K562 (cell line): ENCODE measurements around the gene CHD2. TPM values are rescaled to one million over a fixed set of nuclear protein-coding genes. Genes with fewer than 3 reads are reported as not detected.
A peak's percentile ranks its signal among the peaks of the same experiment; 100 is the strongest.

Source experiments
- ATAC-seq: fragments of 200-7000 bp; cut with Tn5 transposase; 3 replicates; pipeline ENCODE4 v1.9.1; 2020; ENCODE audit warnings: moderate library complexity
- BruUV-seq: library from RNA; stranded (reverse); fragments of 400-500 nt; replicated peaks from 2 replicates; lab custom pipeline; 2021; lab: Mats Ljungman, UMichigan
- CTCF ChIA-PET: fragments of 300-600 bp; formaldehyde crosslinking; extraction: SDS; loops from one replicate; lab custom pipeline; 2021; ENCODE audit warnings: low intra/inter-chr PET ratio; lab: Yijun Ruan, JAX
- POLR2A ChIA-PET: fragments of 300-600, 350-650 bp; sonication (Branson Sonifier 250); formaldehyde crosslinking; extraction: SDS; loops from one replicate; lab custom pipeline; 2021; ENCODE audit warnings: antibody characterized with exemption, inconsistent platforms; lab: Yijun Ruan, JAX
- DNase-seq, 4 experiments: peaks; one replicate each; pipeline versions ENCODE4 v3.0.0 to v3.0.0-alpha.2; 2011 to 2018; ENCODE audit warnings: low spot score in 3 of 4, mixed read lengths in 3 of 4; ENCODE audit errors: extremely low read depth in 1 of 4
- FAIRE-seq: peaks from 2 replicates; lab custom pipeline; 2011; peaks lifted over from hg19 to GRCh38; lab: Jason Lieb, UNC
- H2AFZ ChIP-seq: 2 replicates; pipeline ENCODE4 v1.6.0; 2011; ENCODE audit warnings: low read depth, low read length, control low read depth, inconsistent platforms
- H3K27ac ChIP-seq: fragments of 200-600 bp; 3 replicates; pipeline ENCODE4 v1.8.0; 2011; ENCODE audit warnings: low read depth, mild to moderate bottlenecking, control low read depth, inconsistent platforms, low read length, moderate library complexity, mixed read lengths; ENCODE audit errors: extremely low read depth
- H3K27me3 ChIP-seq, 2 experiments: fragments of 300-600 bp in 1 of 2; 2 replicates in 1 of 2; 3 replicates in 1 of 2; pipeline versions ENCODE4 v1.6.0 to v1.8.0; 2011; ENCODE audit warnings: inconsistent platforms in 2 of 2, low read length in 2 of 2, mild to moderate bottlenecking in 1 of 2, mixed read lengths in 1 of 2, moderate library complexity in 1 of 2; ENCODE audit not compliant: control insufficient read depth in 2 of 2, insufficient read depth in 2 of 2
- H3K36me3 ChIP-seq: fragments of 300-600 bp; 3 replicates; pipeline ENCODE4 v1.8.0; 2011; ENCODE audit warnings: mild to moderate bottlenecking, low read length, inconsistent platforms; ENCODE audit not compliant: control insufficient read depth, insufficient read depth
- H3K4me1 ChIP-seq, 2 experiments: fragments of 200-600 bp in 1 of 2; replicated peaks in 1 of 2; 2 replicates in 1 of 2; 3 replicates in 1 of 2; pipeline versions ENCODE4 v1.5.1 to v1.8.0; 2011; ENCODE audit warnings: inconsistent platforms in 2 of 2, low read length in 2 of 2, mild to moderate bottlenecking in 1 of 2, mixed read lengths in 1 of 2, moderate library complexity in 1 of 2; ENCODE audit not compliant: control insufficient read depth in 2 of 2, insufficient read depth in 2 of 2
- H3K4me2 ChIP-seq: 2 replicates; pipeline ENCODE4 v1.6.1; 2011; ENCODE audit warnings: low read length, control low read depth, inconsistent platforms, mixed read lengths; ENCODE audit not compliant: insufficient read depth
- H3K4me3 ChIP-seq: fragments of 200-600 bp; sonication (generic), shearing (Covaris generic); 2 replicates; pipeline ENCODE4 v1.5.1; 2016; ENCODE audit warnings: control low read depth, inconsistent platforms
- H3K79me2 ChIP-seq: fragments of 200-600 bp; 3 replicates; pipeline ENCODE4 v1.8.0; 2011; ENCODE audit warnings: low read length, inconsistent platforms; ENCODE audit not compliant: control insufficient read depth, insufficient read depth
- H3K9ac ChIP-seq, 2 experiments: 2 replicates each; pipeline versions ENCODE4 v1.6.0 to v1.6.1; 2011; ENCODE audit warnings: low read depth in 2 of 2, low read length in 2 of 2, control low read depth in 1 of 2, inconsistent platforms in 1 of 2, mild to moderate bottlenecking in 1 of 2, mixed read lengths in 1 of 2; ENCODE audit not compliant: insufficient read depth in 1 of 2
- H3K9me1 ChIP-seq: one replicate; pipeline ENCODE4 v1.6.0; 2011; ENCODE audit warnings: inconsistent platforms, mild to moderate bottlenecking, low read length, moderate library complexity; ENCODE audit not compliant: control insufficient read depth, insufficient read depth
- H3K9me3 ChIP-seq: replicated peaks from 2 replicates; pipeline ENCODE4 v1.5.1; 2011; ENCODE audit warnings: low read depth, low read length, inconsistent platforms; ENCODE audit not compliant: control insufficient read depth, insufficient read depth
- H4K20me1 ChIP-seq: replicated peaks from 2 replicates; pipeline ENCODE4 v1.6.1; 2011; ENCODE audit warnings: low read length, inconsistent platforms, mixed read lengths; ENCODE audit not compliant: control insufficient read depth, insufficient read depth
- ETV6 ChIP-seq, 3 experiments: fragments of 150-350 bp in 1 of 3; sonication (generic) in 1 of 3; formaldehyde crosslinking in 1 of 3; IDR thresholded peaks; 2 replicates each; pipeline versions ENCODE4 v1.6.1 to v1.8.0; 2014 to 2022; ENCODE audit warnings: borderline replicate concordance in 2 of 3, low read depth in 2 of 3, antibody characterized with exemption in 1 of 3, low read length in 1 of 3, mild to moderate bottlenecking in 1 of 3, missing genetic modification reagents in 1 of 3
- EWSR1 ChIP-seq: fragments of 450-650 bp; IDR thresholded peaks from 2 replicates; pipeline ENCODE4 v1.6.1; 2018; ENCODE audit warnings: borderline replicate concordance, mild to moderate bottlenecking, low read depth, moderate library complexity; ENCODE audit not compliant: partially characterized antibody
- HDAC8 ChIP-seq: fragments of 450-650 bp; IDR thresholded peaks from 2 replicates; pipeline ENCODE4 v1.6.1; 2016; ENCODE audit warnings: mild to moderate bottlenecking, missing genetic modification characterization, moderate library complexity, missing compliant biosample characterization
- JUNB ChIP-seq: fragments of 450-650 bp; formaldehyde crosslinking; conservative IDR thresholded peaks from 2 replicates; pipeline ENCODE4 v1.4.0; 2020; ENCODE audit warnings: mild to moderate bottlenecking
- NFXL1 ChIP-seq: fragments of 450-650 bp; formaldehyde crosslinking; IDR thresholded peaks from 2 replicates; pipeline ENCODE4 v1.4.0; 2021; ENCODE audit warnings: mild to moderate bottlenecking
- NR4A1 ChIP-seq, 2 experiments: fragments of 250-450 bp in 1 of 2; fragments of 450-650 bp in 1 of 2; sonication (Bioruptor Pico) in 1 of 2; IDR thresholded peaks; 2 replicates each; pipeline versions ENCODE4 v1.4.0 to v1.6.1; 2016 to 2020; ENCODE audit warnings: mild to moderate bottlenecking in 2 of 2, missing compliant biosample characterization in 1 of 2, missing genetic modification characterization in 1 of 2, moderate library complexity in 1 of 2
- POU5F1 ChIP-seq: fragments of 150-350 bp; IDR thresholded peaks from 2 replicates; pipeline ENCODE4 v1.6.1; 2014; ENCODE audit warnings: borderline replicate concordance, low read length, low read depth, mild to moderate bottlenecking; ENCODE audit not compliant: partially characterized antibody
- SAFB ChIP-seq: fragments of 200-400 bp; formaldehyde crosslinking; IDR thresholded peaks from 2 replicates; pipeline ENCODE4 v1.6.1; 2017; ENCODE audit warnings: low read depth, low read length, borderline replicate concordance
- SRSF1 ChIP-seq: fragments of 200-400 bp; formaldehyde crosslinking; IDR thresholded peaks from 2 replicates; pipeline ENCODE4 v1.6.1; 2017; ENCODE audit warnings: mild to moderate bottlenecking, low read depth, low read length, moderate library complexity
- ZBTB17 ChIP-seq: fragments of 450-650 bp; formaldehyde crosslinking; IDR thresholded peaks from 2 replicates; pipeline ENCODE4 v1.4.0; 2020; ENCODE audit warnings: mild to moderate bottlenecking
- ZBTB7A ChIP-seq: IDR thresholded peaks from 2 replicates; pipeline ENCODE4 v1.6.1; 2011; ENCODE audit warnings: low read depth, mild to moderate bottlenecking, low read length, moderate library complexity, borderline replicate concordance; ENCODE audit not compliant: control insufficient read depth
- ZEB2 ChIP-seq: fragments of 450-650 bp; IDR thresholded peaks from 2 replicates; pipeline ENCODE4 v1.6.1; 2016
- ZKSCAN3 ChIP-seq: fragments of 250-450 bp; sonication (Bioruptor Pico); IDR thresholded peaks from 2 replicates; pipeline ENCODE4 v1.4.0; 2020
- WGBS: fragments of 100-300 bp; shearing (Covaris generic); methylation state at CpG from one replicate; pipeline ENCODE4 v1.1.6; 2016; ENCODE audit warnings: low coverage, mixed read lengths; ENCODE audit not compliant: insufficient coverage; ENCODE audit errors: missing lambda C conversion rate; 5-methylcytosine and 5-hydroxymethylcytosine counted together
- in situ Hi-C: fragments of 300-500 bp; cut with MboI; formaldehyde crosslinking; loops from 4 replicates; pipeline ENCODE4 v1.15.0; 2018; ENCODE audit warnings: inconsistent platforms, mixed read lengths
- intact Hi-C: fragments of 100-400 bp; cut with micrococcal nuclease; formaldehyde crosslinking; loops from 2 replicates; pipeline ENCODE4 v1.14.2; 2022
- polyA plus RNA-seq, 8 experiments: library from polyadenylated mRNA; depleted of rRNA in 4 of 8; stranded (reverse) in 5 of 8; unstranded in 3 of 8; fragments of >200 nt; fragmentation: Nextera tagmentation in 2 of 8; fragmentation: Illumina TruSeq in 1 of 8; extraction: Ambion mirVana in 2 of 8; extraction: Trizol in 1 of 8; gene quantifications; 2 replicates each; pipeline versions ENCODE4 v1.2.1 to v1.2.3, GENCODE V29; 2011 to 2014; ENCODE audit warnings: inconsistent platforms in 1 of 8, missing spikeins in 1 of 8
- total RNA-seq, 7 experiments: library from RNA; depleted of rRNA in 6 of 7; stranded (reverse); fragments of >200 nt in 6 of 7; fragmentation: Illumina TruSeq in 2 of 7; extraction: Trizol in 2 of 7; gene quantifications; 2 replicates each; pipeline versions ENCODE4 v1.2.1 to v1.2.3, GENCODE V29; 2011 to 2021; ENCODE audit warnings: low replicate concordance in 1 of 7
- TF ChIP-seq, protein P1 (sequence below), 2 experiments: IDR thresholded peaks in 1 of 2; conservative IDR thresholded peaks in 1 of 2; 2 replicates each; pipeline ENCODE4 v1.6.1; 2016; ENCODE audit warnings: low read depth in 2 of 2, mild to moderate bottlenecking in 1 of 2, missing compliant biosample characterization in 1 of 2, missing genetic modification characterization in 1 of 2, moderate library complexity in 1 of 2
- TF ChIP-seq, protein P2 (sequence below): IDR thresholded peaks from 2 replicates; pipeline ENCODE4 v1.6.1; 2012; ENCODE audit warnings: low read depth, low read length, improper control_type of control experiment, borderline replicate concordance

Gene CHD2
- total and polyA plus RNA-seq, 9 of the 15 experiments (the other 6 are each of a cell fraction or from before 2014, with no cell fraction given), result 38.9 to 70.8 (median 56.2) TPM

GRCh38 chr15:93072411-93073394, 172.6 kb downstream of the CHD2 start:
- peaks cover 72 to 79% of the 10 kb centered on the region in 2 experiments for H3K27me3 ChIP-seq
- H3K9ac ChIP-seq, result 0 out of 4 replicates have a peak overlapping the region, but pooled peaks of 1 of the 2 experiments have one; percentile 7
- TF ChIP-seq ZBTB17 (CRISPR knock-in tag), result 0 out of 2 replicates have a peak, but pooled peaks have one; percentile 33
- no peak for TF ChIP-seq NR4A1 (CRISPR knock-in tag; IDR thresholded peaks at IDR 0.05)
- TF ChIP-seq NR4A1 (tag; IDR thresholded peaks at IDR 0.05), result no peak
- no peak for TF ChIP-seq EWSR1
- TF ChIP-seq SRSF1, result no peak
- TF ChIP-seq ETV6 (IDR thresholded peaks at IDR 0.05; ENCODE audit: borderline replicate concordance in 1 of 2, low read depth in 2 of 2, low read length in 1 of 2), result no peak
- TF ChIP-seq ETV6 (CRISPR knock-in tag; IDR thresholded peaks at IDR 0.05; ENCODE audit: borderline replicate concordance), result no peak
- TF ChIP-seq NFXL1 (CRISPR knock-in tag), result no peak
- TF ChIP-seq ZBTB7A, result peak; percentile 28; the same call in 1 of the 2 replicates
- 0 out of 2 replicates have a peak, but pooled peaks have one; percentile 35 for TF ChIP-seq SAFB
- no peak for TF ChIP-seq JUNB (CRISPR knock-in tag)
- no peak for TF ChIP-seq ZKSCAN3 (CRISPR knock-in tag)
- TF ChIP-seq, protein P1, sequence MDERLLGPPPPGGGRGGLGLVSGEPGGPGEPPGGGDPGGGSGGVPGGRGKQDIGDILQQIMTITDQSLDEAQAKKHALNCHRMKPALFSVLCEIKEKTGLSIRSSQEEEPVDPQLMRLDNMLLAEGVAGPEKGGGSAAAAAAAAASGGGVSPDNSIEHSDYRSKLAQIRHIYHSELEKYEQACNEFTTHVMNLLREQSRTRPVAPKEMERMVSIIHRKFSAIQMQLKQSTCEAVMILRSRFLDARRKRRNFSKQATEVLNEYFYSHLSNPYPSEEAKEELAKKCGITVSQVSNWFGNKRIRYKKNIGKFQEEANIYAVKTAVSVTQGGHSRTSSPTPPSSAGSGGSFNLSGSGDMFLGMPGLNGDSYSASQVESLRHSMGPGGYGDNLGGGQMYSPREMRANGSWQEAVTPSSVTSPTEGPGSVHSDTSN (CRISPR knock-in tag; IDR thresholded peaks at IDR 0.05; ENCODE audit: low read depth), result no peak
- TF ChIP-seq, protein P1 (tag; conservative IDR thresholded peaks at IDR 0.05; ENCODE audit: low read depth), result no peak
- no peak for TF ChIP-seq HDAC8 (tag)
- TF ChIP-seq, protein P2, sequence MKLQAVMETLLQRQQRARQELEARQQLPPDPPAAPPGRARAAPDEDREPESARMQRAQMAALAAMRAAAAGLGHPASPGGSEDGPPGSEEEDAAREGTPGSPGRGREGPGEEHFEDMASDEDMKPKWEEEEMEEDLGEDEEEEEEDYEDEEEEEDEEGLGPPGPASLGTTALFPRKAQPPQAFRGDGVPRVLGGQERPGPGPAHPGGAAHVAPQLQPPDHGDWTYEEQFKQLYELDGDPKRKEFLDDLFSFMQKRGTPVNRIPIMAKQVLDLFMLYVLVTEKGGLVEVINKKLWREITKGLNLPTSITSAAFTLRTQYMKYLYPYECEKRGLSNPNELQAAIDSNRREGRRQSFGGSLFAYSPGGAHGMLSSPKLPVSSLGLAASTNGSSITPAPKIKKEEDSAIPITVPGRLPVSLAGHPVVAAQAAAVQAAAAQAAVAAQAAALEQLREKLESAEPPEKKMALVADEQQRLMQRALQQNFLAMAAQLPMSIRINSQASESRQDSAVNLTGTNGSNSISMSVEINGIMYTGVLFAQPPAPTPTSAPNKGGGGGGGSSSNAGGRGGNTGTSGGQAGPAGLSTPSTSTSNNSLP, result no peak
- TF ChIP-seq ZEB2, result no peak
- TF ChIP-seq POU5F1, result no peak

More at GRCh38 chr15:93072411-93073394, 172.6 kb downstream of the CHD2 start:
- intact Hi-C loops (no loop called here), in situ Hi-C loops (no loop called here)
- peaks cover 0 to 18% of the 10 kb centered on the region in 2 experiments; a peak in 2 of 5 replicates for H3K4me1 ChIP-seq
- WGBS, result 1% methylated on average over 61 of the region's 96 CpGs
- peaks cover 5% of the 10 kb centered on the region; the same call in 1 of the 2 replicates for H4K20me1 ChIP-seq
- no peak overlapping the region for H3K27ac ChIP-seq
- no peaks in the 10 kb centered on the region for H3K9me3 ChIP-seq
- H3K79me2 ChIP-seq, result no peaks in the 10 kb centered on the region
- no peak overlapping the region for H3K4me3 ChIP-seq
- peak; percentile 74 to 80 (median 80) for DNase-seq
- FAIRE-seq, result no peak
- H3K9me1 ChIP-seq, result no peaks in the 10 kb centered on the region
- BruUV-seq, result no TSS peak
- H2AFZ ChIP-seq, result no peak overlapping the region
- no peaks in the 10 kb centered on the region for H3K36me3 ChIP-seq
- H3K4me2 ChIP-seq, result no peak overlapping the region
- ChIA-PET POLR2A (no interaction called here), CTCF (no interaction called here)
- peak; percentile 88 for ATAC-seq
